G401.6 (cell line): Measurements from ENCODE around the gene ATP1A2.
"Not testable (repeated sequence)": the region's sequence is repeated elsewhere in the genome, so short reads cannot be mapped to it uniquely, and the experiment has no call there.

Experiments
- FAIRE-seq: peaks from 2 replicates; lab custom pipeline; 2012; peaks lifted over from hg19 to GRCh38; lab: Jason Lieb, UNC

The ATP1A2 gene

GRCh38 chr1:160101037-160101716 is 14.4 kb upstream of the ATP1A2 start:
- peak; percentile 53 for FAIRE-seq

GRCh38 chr1:160101717-160102522 is 13.6 kb upstream of the ATP1A2 start:
- no peak for FAIRE-seq

GRCh38 chr1:160103658-160104408 is 11.7 kb upstream of the ATP1A2 start:
- FAIRE-seq = no peak

GRCh38 chr1:160104486-160104885 is 11.1 kb upstream of the ATP1A2 start:
- no peak for FAIRE-seq

DNA sequence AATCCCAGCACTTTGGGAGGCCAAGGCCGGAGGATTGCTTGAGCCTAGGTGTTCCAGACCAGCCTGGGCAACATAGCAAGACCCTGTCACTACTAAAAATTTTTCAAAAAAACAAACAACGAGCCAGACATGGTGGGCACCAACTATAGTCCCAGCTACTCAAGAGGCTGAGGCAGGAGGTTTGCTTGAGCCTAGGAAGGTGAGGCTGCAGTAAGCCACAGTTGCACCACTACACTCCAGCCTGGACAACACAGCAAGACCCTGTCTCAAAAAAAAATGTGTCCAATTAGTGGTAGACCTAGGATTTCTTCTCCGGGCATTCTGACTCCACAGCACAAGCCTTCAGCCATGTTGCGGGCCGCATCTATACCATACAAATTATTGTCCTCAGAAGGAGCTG is 10.4 kb upstream of the ATP1A2 start:
- no peak for FAIRE-seq

DNA sequence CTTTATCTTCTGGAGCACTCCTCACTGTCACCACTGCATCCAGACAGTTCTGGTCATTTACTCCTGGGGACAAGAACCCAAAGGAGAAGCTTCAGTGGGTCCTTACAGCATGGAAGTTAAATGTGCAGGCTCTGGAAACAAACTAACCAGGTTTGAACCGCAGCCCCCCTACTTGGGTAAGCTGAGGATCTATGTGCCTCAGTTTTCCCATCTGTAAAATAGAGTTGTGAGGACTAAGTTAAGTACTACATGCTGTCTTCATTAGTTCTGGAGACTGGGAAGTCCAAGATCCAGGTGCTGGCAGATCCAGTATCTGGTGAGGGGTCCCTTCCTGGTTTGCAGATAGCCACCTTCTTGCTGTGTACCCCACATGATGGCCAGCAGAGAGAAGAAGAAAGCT is 8.0 kb upstream of the ATP1A2 start:
- FAIRE-seq = no peak

- no peak for FAIRE-seq
These were observed 6.5 kb upstream of the ATP1A2 start for GRCh38 chr1:160108888-160109662.

DNA sequence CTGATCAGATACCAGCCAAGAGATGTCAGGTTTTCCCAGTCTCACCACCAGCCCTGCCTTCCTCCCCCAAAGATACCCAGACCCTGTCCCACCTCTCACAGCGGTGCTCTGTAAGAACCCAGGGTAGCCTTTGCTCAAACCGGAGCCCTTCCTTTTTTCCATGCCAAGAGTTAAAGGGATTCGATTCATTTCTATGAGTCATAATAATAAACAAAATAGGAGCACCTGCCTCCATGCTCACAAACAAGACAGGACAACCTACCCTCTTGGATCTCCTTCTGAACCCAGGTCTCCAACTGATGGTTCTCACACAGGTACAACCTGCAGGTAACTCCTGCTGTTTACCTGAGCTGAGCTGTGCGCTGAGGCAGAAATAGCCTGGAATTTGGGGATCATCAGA is 5.9 kb upstream of the ATP1A2 start:
- no peak for FAIRE-seq

DNA sequence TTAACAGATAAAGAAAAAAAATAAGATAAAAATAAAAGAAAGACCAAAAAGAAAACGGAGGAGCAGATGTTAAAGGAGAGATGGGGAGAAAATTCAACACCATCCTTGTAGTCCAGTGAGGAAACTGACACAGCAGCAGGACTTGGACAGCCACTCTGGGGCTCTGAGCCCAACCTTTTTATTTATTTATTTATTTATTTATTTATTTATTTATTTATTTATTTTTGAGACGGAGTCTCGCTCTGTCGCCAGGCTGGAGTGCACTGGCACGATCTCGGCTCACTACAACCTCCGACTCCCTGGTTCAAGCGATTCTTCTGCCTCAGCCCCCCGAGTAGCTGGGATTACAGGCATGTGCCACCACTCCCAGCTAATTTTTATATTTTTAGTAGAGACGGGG is 4.1 kb upstream of the ATP1A2 start:
- FAIRE-seq = not testable (repeated sequence)

DNA sequence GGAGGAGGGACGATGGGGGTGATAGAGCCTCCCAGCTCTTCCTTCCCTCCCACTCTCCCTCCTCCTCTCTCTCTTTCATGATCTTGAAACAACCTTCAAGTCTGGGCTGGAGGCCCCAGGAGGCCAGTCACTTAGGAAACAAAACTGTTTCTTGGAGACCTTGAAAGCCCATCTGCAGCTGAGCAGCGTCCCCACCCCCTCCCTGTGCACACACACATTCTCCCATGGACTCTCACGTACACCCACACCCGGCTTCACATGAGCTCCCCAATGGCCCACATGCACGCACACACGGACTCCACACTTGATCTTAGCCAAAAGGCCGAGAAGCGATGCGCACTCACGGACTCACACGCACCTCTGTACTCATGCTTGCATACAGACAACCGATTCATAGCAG is 3.2 kb upstream of the ATP1A2 start:
- FAIRE-seq = no peak

DNA sequence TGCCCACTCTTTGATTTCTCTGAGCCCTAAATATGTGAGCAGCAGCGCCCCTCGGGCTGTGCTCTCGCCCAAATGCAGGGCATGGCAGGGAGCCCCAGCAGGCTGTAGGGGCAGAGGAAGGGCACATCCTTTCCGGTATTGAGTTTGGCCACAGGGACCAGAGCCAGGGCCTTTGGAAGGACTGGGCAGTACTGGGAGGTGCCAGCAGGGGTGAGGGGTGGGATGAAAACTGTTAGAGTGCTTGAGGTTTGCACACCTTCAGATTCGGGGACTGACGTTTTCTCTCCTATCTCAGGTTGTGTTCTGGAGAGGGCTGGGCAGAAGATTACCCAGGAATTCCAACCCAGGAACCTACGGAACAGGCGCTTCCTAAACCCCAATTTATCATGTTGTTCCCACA is 2.2 kb upstream of the ATP1A2 start:
- no peak for FAIRE-seq

- FAIRE-seq = no peak
These were observed 1.5 kb upstream of the ATP1A2 start for GRCh38 chr1:160114085-160114484.

DNA sequence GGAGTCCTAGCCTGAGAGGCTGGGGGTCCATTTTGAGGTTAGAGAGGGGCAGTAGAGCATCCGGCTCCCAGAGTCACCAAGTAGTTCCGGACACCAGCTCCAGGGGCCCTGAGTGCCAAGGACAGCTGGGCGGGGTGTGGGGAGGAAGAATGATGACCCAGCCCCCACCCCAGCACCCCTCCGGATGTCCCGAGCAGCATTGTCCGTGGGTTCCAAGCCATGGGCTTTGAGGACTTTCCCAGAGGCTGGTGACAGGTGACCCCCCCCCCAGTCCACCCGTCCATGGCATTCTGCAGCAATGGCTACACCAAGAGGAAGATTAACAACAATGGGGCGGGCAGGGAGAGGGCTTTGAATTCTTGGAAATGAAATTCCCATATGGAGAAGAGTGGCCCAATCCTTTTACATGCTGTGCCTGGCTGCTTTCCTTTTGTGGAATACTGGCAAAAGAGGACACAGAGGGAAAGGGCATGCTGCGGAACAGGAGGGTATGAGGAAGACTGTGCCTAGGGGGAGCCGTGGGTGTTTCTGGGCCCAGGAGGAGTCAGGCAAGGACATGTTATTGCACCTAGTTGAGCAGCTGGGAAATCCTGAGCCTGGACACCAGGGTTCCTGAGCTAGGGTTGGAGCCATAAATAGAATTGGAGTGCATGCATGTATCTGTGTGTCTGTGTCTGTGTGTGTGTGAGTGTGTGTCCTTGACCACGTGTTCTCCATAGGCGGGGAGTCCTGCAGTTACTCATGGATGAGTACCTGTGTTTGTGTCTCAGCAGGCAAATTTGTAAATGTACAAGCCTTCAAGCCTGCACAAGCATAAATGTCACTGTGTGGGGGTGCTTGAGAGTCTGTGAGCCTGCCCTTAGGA is 956 bp downstream of the ATP1A2 start:
- no peak for FAIRE-seq

GRCh38 chr1:160117300-160117699 is 1.7 kb downstream of the ATP1A2 start:
- no peak for FAIRE-seq

GRCh38 chr1:160117709-160118183 is 2.2 kb downstream of the ATP1A2 start:
- FAIRE-seq = no peak

- FAIRE-seq = no peak
These were observed 3.4 kb downstream of the ATP1A2 start for GRCh38 chr1:160118928-160119327.

- no peak for FAIRE-seq
These were observed 5.2 kb downstream of the ATP1A2 start for GRCh38 chr1:160120797-160121196.

DNA sequence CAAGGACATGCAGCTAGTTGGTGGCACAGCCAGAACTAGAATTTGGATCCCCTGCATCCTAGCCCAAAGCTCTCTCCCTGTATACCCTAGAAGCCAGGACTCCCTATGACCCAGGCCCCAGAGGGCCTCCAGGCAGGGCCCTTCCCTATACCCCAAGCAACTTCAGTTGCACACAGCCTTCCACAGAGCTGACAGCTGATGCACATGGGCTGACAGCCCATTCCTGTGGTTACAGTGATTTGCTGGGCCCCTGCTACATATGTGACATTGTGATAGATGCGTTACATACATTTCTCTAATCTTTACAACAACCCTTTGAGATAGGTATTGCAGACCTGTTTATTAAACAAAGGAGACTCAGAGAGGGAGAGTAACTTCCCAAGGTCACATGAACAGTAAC is 5.8 kb downstream of the ATP1A2 start:
- no peak for FAIRE-seq

DNA sequence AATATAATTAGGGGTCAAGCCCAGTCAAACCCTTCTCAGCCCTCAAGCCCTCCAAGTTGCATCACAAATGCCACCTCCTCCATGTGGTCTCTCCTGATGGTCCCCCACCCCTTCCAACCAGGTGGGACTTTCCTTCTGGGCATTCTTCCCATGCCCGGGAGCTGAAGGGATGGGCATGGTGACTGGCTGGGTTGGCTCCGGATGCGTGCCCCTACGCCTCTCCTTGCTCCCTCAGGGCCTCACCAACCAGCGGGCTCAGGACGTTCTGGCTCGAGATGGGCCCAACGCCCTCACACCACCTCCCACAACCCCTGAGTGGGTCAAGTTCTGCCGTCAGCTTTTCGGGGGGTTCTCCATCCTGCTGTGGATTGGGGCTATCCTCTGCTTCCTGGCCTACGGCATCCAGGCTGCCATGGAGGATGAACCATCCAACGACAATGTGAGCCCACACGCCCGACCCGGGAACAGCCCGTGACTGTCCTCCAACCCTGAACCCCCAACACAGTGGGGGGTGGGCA is 7.5 kb downstream of the ATP1A2 start:
- no peak for FAIRE-seq

GRCh38 chr1:160123726-160124125 is 8.2 kb downstream of the ATP1A2 start:
- FAIRE-seq = no peak
